Measurements from ENCODE around the gene VPS13C.

GRCh38 chr15:62066663-62067447 is 6.6 kb upstream of the VPS13C start, which contains the start of gene C2CD4A:
- TF ChIP-seq CTCF (IDR thresholded peaks at IDR 0.05; ENCODE audit: low read length) = peak; percentile 29; the same call in 1 of the 2 replicates
- no peak for TF ChIP-seq EZH2 (IDR thresholded peaks at IDR 0.05; ENCODE audit: borderline replicate concordance, low read length)

All from OCI-LY1 (cell line).